ENCODE measurements around the gene RPL35. TPM values are rescaled to one million over a fixed set of nuclear protein-coding genes. Genes with fewer than 3 reads are reported as not detected.

The RPL35 gene
- total RNA-seq, 2 experiments from 2014 or later, result 1,421 to 1,557 TPM

DNA sequence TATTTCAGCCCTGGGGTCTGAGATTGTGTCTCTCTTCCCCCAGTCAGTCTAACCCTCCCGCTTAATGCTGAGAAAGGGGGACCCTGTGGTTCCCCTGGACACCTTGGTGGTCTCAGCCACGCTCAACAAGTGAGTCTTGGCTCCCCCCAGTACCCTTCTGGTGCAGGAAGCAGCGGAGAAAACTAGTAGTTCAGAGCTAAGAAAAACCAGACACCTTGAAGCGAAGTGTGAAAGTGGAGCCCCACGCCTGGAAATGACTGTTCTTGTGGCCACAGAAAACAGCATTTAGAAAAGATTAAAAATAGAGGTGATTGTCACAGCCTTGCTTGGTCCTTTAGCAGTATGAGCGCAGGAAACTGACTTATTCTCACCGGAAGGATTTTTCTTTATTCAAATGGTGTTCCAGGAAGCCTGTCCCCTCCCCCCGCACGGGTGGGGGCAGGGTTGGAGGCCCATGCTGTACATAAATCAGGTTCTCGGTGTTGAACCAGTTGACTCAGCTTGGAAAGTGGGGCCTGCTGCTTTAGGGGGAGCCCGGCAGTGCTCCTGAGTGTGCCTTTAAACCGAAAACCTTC, 8.3 kb upstream of the RPL35 start:
- Mint-ChIP-seq H3K9me3 (ENCODE audit: low read depth) (no peaks in the 10 kb centered on the region), H3K36me3 (peaks cover 44% of the 10 kb centered on the region)
- CTCF ChIA-PET, result interaction anchor here (1.4 to 3.7 kb wide), 4 partner anchors 9 to 98 kb away, joined by 4 to 22 read pairs (median 12); partner anchors contain the start of genes ARPC5L, RPL35 and WDR38

GRCh38 chr9:124869466-124869985, 7.8 kb upstream of the RPL35 start:
- peaks cover 38% of the 10 kb centered on the region for H3K36me3 Mint-ChIP-seq
- H3K4me3 Mint-ChIP-seq, result peak overlapping the region; percentile 92
- ATAC-seq (peak; percentile 13), DNase-seq (peak; percentile 68)
- peak overlapping the region; percentile 99 for H3K27ac Mint-ChIP-seq
- H3K9me3 Mint-ChIP-seq (ENCODE audit: low read depth), result no peaks in the 10 kb centered on the region
- peaks cover 51% of the 10 kb centered on the region for H3K4me1 Mint-ChIP-seq
- CTCF ChIA-PET, result interaction anchor here (1.1 to 3.7 kb wide), 4 partner anchors 8 to 98 kb away, joined by 4 to 22 read pairs (median 10); partner anchors contain the start of genes ARPC5L, RPL35 and WDR38
- H3K27me3 Mint-ChIP-seq, result no peaks in the 10 kb centered on the region

More for the DNA sequence above, 8.3 kb upstream of the RPL35 start:
- DNase-seq (peak; percentile 93), ATAC-seq (peak; percentile 59)
- peak overlapping the region; percentile 99 for H3K27ac Mint-ChIP-seq
- peaks cover 56% of the 10 kb centered on the region for H3K4me1 Mint-ChIP-seq
- H3K4me3 Mint-ChIP-seq, result peak overlapping the region; percentile 92
- H3K27me3 Mint-ChIP-seq, result no peaks in the 10 kb centered on the region

GRCh38 chr9:124868511-124869465, 7.0 kb upstream of the RPL35 start:
- Mint-ChIP-seq H3K36me3 (peaks cover 35% of the 10 kb centered on the region), H3K4me1 (peaks cover 48% of the 10 kb centered on the region)

GRCh38 chr9:124863371-124863871, 1.7 kb upstream of the RPL35 start:
- peak overlapping the region; percentile 24 for H3K27ac Mint-ChIP-seq
- no peak for ATAC-seq
- H3K27me3 Mint-ChIP-seq, result no peaks in the 10 kb centered on the region
- CTCF ChIA-PET, result interaction anchor here (1.1 to 3.0 kb wide), 4 partner anchors 11 to 91 kb away, joined by 3 to 31 read pairs (median 8); partner anchors contain the start of genes GOLGA1 and WDR38
- peaks cover 29% of the 10 kb centered on the region for H3K36me3 Mint-ChIP-seq
- peaks cover 42% of the 10 kb centered on the region for H3K4me1 Mint-ChIP-seq
- H3K9me3 Mint-ChIP-seq (ENCODE audit: low read depth), result no peaks in the 10 kb centered on the region
- DNase-seq, result no peak
- H3K4me3 Mint-ChIP-seq, result peak overlapping the region; percentile 45

More at GRCh38 chr9:124868511-124869465, 7.0 kb upstream of the RPL35 start:
- H3K4me3 Mint-ChIP-seq, result peak overlapping the region; percentile 92
- CTCF ChIA-PET, result interaction anchor here (1.1 to 3.7 kb wide), 3 partner anchors 8 to 94 kb away, joined by 4 to 22 read pairs (median 17); partner anchors contain the start of genes ARPC5L, RPL35 and WDR38
- no peaks in the 10 kb centered on the region for H3K27me3 Mint-ChIP-seq
- no peaks in the 10 kb centered on the region for H3K9me3 Mint-ChIP-seq (ENCODE audit: low read depth)
- DNase-seq, result peak; percentile 93
- peak; percentile 78 for ATAC-seq
- H3K27ac Mint-ChIP-seq, result peak overlapping the region; percentile 99

GRCh38 chr9:124860582-124861341, 995 bp downstream of the RPL35 start:
- Mint-ChIP-seq H3K36me3 (peaks cover 42% of the 10 kb centered on the region), H3K4me1 (peaks cover 41% of the 10 kb centered on the region), H3K27me3 (no peaks in the 10 kb centered on the region), H3K9me3 (ENCODE audit: low read depth) (no peaks in the 10 kb centered on the region), H3K4me3 (peak overlapping the region; percentile 81), H3K27ac (peak overlapping the region; percentile 85)
- ATAC-seq (no peak), DNase-seq (no peak)
- CTCF ChIA-PET, result interaction anchor here (0.6 to 3.3 kb wide), 8 partner anchors 8 to 281 kb away, joined by 3 to 32 read pairs (median 8); partner anchors contain the start of genes NR6A1, OLFML2A and WDR38

- Mint-ChIP-seq H3K36me3 (peaks cover 42% of the 10 kb centered on the region), H3K9me3 (ENCODE audit: low read depth) (no peaks in the 10 kb centered on the region), H3K4me1 (peaks cover 41% of the 10 kb centered on the region), H3K27me3 (no peaks in the 10 kb centered on the region), H3K4me3 (peak overlapping the region; percentile 81), H3K27ac (peak overlapping the region; percentile 85)
- CTCF ChIA-PET, result interaction anchor here (1.4 to 3.3 kb wide), 6 partner anchors 7 to 89 kb away, joined by 3 to 32 read pairs (median 13); partner anchors contain the start of genes NR6A1, OLFML2A and WDR38
- ATAC-seq (no peak), DNase-seq (no peak)
Measured at GRCh38 chr9:124859803-124860581, 1.8 kb downstream of the RPL35 start.

DNA sequence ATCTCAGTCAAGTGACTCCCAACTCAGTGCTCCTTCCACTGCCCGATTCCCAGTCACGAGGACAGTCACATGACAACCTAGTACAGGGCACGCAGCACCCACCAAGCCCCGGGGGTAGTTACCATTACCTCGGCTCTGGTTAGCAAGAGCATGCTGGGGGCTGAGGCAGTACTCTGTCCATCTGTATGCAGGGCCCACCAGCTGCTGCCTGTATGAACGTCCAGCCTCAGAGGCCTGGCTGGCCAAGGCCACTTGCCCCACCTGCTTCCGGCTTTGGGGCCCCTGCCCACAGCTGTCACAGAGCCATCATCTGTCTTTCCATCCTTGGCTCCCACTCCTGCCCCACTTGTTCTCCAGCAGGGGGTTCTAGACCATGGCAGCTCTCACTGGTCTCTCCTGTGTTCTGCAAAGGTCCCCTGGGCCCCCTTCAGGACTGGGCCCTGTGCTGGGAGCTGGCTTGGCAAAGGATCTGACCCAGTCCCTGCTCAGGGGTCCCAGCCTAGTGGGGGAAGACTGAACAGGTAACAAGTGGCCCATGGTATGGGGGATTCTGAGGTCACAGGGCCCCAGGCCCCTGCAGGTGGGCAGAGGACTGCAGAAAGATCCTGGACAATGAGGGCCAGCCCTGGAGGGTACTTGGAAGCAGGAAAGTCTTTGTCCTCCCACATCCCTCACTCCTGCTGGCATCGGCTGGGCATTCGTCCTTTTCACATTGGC, 3.3 kb downstream of the RPL35 start:
- ATAC-seq, result no peak
- no peak overlapping the region for H3K4me3 Mint-ChIP-seq
- H3K4me1 Mint-ChIP-seq, result peaks cover 40% of the 10 kb centered on the region
- H3K36me3 Mint-ChIP-seq, result peaks cover 42% of the 10 kb centered on the region
- H3K27me3 Mint-ChIP-seq, result no peaks in the 10 kb centered on the region
- CTCF ChIA-PET, result interaction anchor here (17.9 kb wide), 1 partner anchor 84 kb away, joined by 380 read pairs; the partner anchor contains the start of genes NR6A1 and OLFML2A
- no peak overlapping the region for H3K27ac Mint-ChIP-seq
- H3K9me3 Mint-ChIP-seq (ENCODE audit: low read depth), result no peaks in the 10 kb centered on the region
- DNase-seq, result no peak

- H3K36me3 Mint-ChIP-seq, result peaks cover 42% of the 10 kb centered on the region
- no peak overlapping the region for H3K27ac Mint-ChIP-seq
- H3K4me3 Mint-ChIP-seq, result no peak overlapping the region
- DNase-seq, result no peak
- no peak for ATAC-seq
- no peaks in the 10 kb centered on the region for H3K9me3 Mint-ChIP-seq (ENCODE audit: low read depth)
- no peaks in the 10 kb centered on the region for H3K27me3 Mint-ChIP-seq
- H3K4me1 Mint-ChIP-seq, result peaks cover 41% of the 10 kb centered on the region
- CTCF ChIA-PET, result interaction anchor here (17.9 kb wide), 1 partner anchor 83 kb away, joined by 380 read pairs; the partner anchor contains the start of genes NR6A1 and OLFML2A
Measured at GRCh38 chr9:124857533-124858162, 4.1 kb downstream of the RPL35 start.

GRCh38 chr9:124855944-124856765, 5.6 kb downstream of the RPL35 start:
- no peak for DNase-seq

DNA sequence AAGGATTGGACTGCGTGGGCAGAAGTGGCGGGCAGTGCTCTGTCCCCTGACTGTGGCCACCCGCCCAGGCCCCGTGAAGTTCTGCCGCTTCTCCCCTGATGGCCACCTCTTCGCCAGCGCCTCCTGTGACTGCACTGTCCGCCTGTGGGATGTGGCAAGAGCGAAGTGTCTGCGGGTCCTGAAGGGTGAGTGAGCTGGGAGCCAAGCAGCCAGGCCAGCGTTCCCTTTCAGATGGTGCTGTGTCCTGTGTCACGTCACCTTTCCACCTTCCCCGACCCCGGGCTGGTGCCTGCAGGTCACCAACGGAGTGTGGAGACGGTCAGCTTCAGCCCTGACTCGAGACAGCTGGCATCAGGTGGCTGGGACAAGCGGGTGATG, 6.2 kb downstream of the RPL35 start:
- CTCF ChIA-PET, result interaction anchor here (0.6 to 17.9 kb wide), 4 partner anchors 38 to 289 kb away, joined by 3 to 380 read pairs (median 4); partner anchors contain the start of genes NR6A1 and OLFML2A
- no peak for ATAC-seq
- no peaks in the 10 kb centered on the region for H3K9me3 Mint-ChIP-seq (ENCODE audit: low read depth)
- no peak overlapping the region for H3K27ac Mint-ChIP-seq
- DNase-seq, result no peak
- H3K4me1 Mint-ChIP-seq, result peaks cover 39% of the 10 kb centered on the region
- H3K27me3 Mint-ChIP-seq, result peaks cover 7% of the 10 kb centered on the region
- no peak overlapping the region for H3K4me3 Mint-ChIP-seq
- peaks cover 34% of the 10 kb centered on the region for H3K36me3 Mint-ChIP-seq

More at GRCh38 chr9:124855944-124856765, 5.6 kb downstream of the RPL35 start:
- H3K4me1 Mint-ChIP-seq, result peaks cover 43% of the 10 kb centered on the region
- H3K27ac Mint-ChIP-seq, result no peak overlapping the region
- no peak for ATAC-seq
- peaks cover 3% of the 10 kb centered on the region for H3K27me3 Mint-ChIP-seq
- CTCF ChIA-PET, result interaction anchor here (0.6 to 17.9 kb wide), 4 partner anchors 37 to 288 kb away, joined by 3 to 380 read pairs (median 4); partner anchors contain the start of genes NR6A1 and OLFML2A
- H3K4me3 Mint-ChIP-seq, result no peak overlapping the region
- H3K36me3 Mint-ChIP-seq, result peaks cover 39% of the 10 kb centered on the region
- no peaks in the 10 kb centered on the region for H3K9me3 Mint-ChIP-seq (ENCODE audit: low read depth)
